GM18502 (cell line): ENCODE data around the gene SF3B2.
"Not testable (repeated sequence)": the region's sequence is repeated elsewhere in the genome, so short reads cannot be mapped to it uniquely, and the experiment has no call there.

Experiments
- ATAC-seq: cut with Tn5 transposase; IDR thresholded peaks from one replicate; pipeline ENCODE4 v1.9.1; 2021; ENCODE audit warnings: mild to moderate bottlenecking; ENCODE audit not compliant: unreplicated experiment, poor library complexity

Gene SF3B2

DNA sequence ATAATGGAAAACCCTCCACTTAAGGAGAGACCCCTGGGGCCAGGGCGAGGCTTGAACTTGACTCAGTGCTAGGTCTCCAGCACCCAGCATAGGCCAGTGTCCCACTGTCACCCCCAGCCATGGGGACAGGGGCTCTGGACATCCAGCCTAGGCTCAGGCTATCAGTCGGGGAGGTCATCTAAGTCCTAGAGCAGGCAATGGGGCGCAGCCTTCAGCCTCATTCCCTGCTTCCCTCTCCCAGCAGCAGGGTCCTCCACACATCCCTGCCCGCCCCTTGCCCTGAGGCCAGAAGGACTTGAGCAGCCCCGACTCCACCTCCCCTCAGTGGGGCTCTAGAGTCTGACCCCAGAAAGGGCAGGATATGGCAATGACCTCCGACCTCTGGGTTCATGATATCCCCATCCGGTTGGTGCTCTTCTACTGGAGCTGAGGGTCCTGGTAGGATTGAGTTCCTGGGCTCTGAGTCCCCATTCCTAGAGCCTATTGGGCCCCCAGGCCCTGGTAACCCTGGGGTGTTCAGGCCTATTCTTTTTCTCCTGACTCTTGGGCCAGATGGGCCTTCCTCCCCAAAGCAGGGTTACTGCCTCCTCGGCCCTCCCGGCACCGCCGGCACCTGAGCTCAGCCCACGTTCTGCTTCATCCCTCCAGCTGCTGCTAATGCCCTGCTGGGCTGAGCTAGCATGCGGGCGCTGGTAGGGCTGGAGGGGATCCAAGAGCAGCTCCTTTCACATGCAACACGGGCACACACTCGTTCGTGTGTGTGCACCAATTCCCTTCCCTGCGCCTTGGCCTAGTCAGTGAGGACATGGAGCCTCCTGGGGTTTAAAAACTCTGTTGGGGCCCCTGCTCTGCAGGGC lies 36.0 kb upstream of the SF3B2 start:
- no peak for ATAC-seq

DNA sequence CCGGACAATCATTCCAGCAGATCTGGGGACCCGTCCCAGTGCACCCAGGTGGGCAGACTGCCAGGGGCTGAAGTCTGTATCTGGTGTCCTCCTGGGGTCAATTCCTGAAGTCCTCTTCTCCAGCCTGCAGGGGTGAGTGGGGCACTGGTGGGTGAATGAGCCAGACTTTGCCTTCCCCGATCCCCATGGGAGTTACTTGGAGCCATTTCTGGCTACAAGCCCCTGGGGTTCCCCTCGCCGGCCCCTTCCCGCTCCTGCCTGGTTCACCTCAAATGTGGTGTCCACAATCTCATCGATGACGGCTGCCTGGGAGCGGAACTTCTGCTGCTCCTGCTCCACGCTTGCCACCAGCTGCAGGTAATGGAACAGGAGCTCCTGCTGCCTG lies 35.4 kb upstream of the SF3B2 start:
- ATAC-seq, result no peak

DNA sequence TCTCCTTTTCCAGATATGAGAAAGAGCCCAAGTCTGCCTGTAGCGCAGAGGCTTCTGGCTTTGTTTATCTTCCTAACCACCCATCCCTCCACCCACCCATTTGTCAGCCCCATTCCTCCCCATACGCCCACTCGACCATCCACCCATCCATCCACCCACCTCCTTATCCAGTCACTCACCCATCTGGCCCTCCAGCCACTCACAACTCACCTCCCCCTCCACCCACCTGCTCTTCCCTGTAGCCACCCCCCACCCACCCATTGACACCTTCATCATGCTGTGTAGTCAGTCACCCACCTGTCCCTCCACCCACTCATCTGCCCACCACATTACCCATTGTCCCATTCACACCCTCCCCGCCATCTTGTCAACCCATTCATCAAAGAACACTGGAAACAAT lies 34.8 kb upstream of the SF3B2 start:
- ATAC-seq, result no peak

DNA sequence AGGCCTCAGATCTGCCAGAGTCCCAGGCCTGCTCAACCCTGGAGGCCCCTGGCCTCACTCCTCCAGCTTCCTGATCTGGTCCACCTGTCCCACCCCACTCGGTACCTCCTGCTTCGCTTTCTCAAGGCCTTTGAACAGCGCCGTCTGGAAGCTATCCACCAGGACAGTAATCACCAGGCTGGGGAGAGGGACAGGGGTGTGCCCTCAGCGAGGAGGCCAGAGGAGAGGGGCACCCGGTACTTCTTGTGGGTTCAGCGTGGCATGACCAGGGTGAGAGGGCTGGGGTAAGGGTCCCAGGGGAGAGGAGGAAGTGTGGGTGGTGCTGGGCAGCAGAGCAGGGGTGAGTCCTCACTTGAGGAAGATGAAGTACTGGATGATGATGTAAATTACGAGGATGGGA lies 32.0 kb upstream of the SF3B2 start:
- no peak for ATAC-seq

DNA sequence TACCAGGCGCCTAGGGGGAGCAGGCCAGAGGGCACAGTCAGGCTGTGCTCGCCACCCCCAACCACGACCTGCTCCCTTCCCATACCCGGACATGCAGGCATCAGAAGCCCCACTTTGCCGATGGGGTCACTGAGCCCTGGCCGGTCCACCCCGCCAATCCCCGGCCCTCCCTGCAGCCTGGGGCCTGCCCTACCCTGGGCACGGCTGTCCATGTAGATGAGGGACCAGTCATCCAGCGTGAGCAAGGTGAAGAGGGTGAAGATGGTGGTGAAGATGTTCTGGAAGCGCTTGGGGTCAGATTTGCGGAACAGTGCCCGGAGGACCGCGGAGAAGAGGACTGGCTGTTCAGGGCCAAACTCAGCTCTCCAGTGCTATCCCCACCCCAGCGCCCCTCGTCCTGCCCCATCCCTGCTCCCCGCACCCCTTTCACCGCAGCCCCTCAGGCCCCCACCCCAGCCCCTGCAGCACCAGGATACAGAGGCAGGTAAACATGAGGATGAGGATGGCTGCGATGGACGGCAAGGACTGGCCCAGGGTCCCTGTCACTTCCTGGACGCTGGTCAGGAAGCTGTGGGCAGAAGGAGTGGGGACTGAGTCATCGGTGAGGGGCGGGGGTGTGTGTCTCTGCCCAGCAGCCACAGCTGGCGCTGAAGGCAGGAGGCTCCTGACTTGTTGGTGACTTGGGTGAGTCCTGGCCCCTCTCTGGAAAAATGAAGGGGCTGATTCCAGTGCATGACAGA lies 31.4 kb upstream of the SF3B2 start:
- ATAC-seq, result no peak

DNA sequence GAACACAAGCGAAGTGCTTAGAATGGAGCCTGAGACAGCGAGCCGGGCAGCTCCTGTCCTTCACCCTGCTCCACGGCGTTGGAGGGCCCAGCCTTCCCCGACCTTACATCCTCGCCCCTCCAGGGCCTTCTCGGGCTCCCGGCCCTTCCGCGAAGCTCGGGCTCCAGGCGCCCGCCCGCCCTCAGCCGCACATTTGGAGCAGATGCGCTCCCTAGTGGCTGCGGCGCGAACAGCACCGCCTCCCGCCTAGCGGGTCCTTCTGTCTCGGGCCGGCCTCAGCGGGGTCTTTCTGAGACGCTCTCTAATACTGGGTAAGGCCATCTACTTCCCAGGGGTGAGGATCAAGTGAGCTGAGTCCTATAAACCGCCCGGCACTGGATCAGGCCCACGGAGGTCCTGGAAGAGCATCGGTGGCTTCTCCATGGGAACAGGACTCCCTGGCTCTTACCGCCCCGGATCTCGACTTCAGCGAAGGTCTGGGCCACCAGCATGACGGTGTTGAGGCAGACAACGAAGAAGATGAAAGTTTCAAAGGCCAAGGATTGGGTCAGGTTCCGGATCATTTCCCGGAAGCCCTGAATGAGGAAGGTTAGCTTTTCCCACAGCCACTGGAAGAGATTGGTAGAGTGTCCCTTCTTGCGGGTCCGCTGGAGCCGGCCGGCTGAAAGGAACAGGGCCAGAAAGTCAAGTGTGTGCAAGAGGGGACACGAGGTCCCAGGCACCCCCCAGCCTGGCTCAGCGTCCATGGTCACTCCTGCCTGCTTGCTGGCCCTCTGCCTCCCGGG lies 29.6 kb upstream of the SF3B2 start:
- ATAC-seq, result no peak

DNA sequence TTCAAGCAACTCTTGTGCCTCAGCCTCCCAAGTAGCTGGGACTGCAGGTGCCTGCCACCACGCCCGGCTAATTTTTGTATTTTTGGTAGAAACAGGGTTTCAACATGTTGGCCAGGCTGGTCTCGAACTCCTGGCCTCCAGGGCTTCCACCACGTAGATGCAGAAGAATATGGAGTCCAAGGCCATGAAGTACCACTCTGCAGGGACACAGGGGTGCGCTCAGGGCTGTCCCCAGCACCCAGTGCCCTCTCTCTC lies 29.1 kb upstream of the SF3B2 start:
- not testable (repeated sequence) for ATAC-seq

DNA sequence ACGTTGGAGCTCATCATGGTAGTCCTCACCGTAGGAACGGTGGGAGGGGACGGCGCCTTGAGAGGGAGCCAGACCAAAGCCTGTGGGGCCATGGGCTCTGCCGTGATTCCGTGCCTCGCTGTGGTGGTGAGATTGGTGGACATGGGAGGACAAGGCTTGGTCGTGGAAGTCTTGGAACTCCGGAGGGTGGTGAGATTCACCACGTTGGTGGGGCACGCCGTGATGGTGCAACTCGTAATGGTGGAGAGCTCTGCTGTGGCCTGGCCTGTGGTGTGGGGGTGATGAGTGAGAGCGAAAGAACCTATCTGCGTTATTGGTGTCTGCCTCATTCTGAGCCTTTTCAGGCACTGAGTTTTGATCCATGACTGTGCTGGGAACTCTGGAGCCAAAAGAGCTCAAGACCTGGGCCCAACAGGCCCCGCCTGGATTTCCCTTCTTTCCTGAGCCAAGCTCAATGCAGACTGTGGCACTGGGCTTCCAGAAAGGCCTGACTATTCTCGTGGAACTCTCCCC lies 26.1 kb upstream of the SF3B2 start, which contains the start of gene CATSPER1:
TSS of gene CATSPER1 (minus strand) at position 463 of the 513 bp plus-strand sequence. CDS start at position 363, 100 bp downstream.
- ATAC-seq, result no peak

DNA sequence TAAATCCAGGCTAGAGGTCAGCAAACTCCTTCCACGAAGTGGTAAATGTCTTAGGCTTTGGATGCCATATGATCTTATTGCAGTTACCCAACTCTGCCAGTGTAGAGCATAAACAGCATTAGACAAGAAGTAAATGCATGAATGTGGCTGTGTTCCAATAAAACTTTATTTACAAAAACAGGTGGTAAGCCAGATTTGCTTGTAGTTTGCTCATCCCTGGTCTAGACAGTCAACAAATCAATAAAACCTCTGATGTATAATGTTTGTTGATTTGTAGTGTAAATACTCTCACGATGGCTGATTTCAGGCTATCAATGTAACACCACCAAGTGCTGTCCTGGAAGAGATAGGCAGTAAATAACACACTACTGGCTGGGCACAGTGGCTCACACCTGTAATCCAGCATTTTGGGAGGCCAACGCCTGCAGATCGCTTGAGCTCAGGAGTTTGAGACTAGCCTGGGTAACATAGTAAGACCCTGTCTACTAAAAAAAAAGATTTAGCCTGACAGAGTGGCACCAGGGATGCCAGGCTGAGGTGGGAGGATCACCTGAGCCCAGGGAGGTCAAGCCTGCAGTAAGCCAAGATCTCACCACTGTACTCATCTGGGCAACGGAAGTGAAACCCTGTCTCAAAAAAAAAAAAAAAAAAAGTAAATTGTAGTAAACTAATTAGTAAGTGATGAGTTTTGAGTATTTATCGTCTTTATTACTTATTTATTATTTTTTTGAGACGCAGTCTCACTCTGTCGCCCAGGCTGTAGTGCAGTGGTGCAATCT lies 19.0 kb upstream of the SF3B2 start:
- ATAC-seq, result no peak

DNA sequence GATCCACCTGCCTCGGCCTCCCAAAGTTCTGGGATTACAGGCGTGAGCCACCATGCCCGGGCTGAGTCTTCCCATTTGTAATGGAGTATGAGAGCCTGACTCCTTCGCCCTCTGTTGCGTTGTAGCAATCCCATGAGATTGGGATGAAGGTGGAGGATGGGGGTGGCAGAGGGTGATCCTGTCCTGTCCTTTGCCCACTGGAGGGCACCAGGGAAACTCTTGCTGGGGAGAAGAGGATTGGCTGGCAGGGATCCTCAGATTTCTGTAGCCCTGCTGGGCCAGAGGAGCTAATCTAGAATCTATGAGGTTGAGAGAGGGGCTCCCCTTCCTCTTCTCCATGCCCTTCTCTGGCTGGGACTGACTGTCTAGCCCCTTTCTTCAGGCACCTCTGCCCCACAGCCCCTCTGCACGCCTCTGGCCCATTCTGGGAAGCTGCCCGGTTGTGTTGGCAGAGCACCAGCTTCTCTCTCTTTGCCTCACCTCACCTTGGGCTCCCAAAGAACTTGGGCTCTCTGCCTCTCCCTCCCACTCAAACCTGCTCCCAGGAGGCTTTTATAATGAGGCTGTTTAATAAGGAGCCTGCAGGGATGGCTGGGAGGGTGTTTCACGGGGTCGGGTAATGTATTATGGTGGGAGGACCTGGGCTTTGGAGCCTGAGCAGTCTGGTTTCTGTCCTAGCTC lies 16.4 kb upstream of the SF3B2 start:
- no peak for ATAC-seq

DNA sequence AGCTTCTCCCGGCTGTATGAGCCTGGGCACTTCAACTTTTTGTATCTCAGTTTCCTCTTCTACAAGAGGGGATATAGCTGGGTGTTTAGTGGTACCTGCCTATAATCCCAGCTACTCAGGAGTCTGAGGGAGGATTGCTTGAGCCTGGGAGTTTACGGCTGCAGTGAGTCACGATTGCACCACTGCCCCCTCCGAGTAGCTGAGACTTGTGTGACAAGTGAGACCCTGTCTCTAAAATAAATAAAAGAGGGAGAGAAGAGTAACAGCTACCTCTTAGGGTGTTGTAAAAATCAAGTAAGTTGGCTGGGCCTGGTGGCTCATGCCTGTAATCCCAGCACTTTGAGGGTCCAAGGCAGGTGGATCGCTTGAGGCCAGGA lies 15.8 kb upstream of the SF3B2 start:
- ATAC-seq, result no peak

DNA sequence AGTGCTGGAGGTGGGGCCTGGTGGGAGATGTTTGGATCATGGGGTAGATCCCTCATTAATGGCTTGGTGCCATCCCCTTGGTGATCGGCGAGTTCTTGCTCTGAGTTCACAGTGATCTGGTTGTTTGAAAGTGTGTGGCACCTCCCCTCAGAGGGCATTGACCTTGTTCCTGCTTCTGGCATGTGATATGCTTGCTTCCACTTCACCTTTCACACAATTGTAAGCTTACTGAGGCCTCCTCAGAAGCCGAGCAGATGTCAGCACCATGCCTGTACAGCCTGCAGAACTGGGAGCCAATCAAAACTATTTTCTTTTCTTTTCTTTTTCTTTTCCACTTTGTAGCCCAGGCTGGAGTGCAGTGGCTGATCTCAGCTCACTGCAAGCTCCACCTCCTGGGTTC lies 14.8 kb upstream of the SF3B2 start:
- no peak for ATAC-seq

DNA sequence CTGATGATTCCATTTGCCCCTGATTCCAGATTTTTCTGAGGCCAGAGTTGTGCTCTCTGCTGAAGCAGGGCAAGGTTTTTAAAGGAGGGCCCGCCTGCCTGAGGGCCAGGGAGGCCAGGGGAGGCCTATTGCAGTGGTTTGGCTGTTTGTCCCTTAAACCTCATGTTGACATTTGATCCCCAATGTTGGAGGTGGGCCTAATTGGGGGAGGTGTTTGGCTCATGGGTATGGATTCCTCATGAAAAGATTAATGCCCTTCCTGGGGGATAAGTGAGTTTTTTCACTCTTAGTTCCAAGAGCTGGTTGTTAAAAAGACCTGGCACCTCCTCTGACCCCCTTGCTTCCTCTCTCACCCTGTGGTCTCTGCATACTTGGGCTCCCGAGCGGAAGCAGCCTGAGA lies 12.4 kb upstream of the SF3B2 start:
- ATAC-seq, result no peak

DNA sequence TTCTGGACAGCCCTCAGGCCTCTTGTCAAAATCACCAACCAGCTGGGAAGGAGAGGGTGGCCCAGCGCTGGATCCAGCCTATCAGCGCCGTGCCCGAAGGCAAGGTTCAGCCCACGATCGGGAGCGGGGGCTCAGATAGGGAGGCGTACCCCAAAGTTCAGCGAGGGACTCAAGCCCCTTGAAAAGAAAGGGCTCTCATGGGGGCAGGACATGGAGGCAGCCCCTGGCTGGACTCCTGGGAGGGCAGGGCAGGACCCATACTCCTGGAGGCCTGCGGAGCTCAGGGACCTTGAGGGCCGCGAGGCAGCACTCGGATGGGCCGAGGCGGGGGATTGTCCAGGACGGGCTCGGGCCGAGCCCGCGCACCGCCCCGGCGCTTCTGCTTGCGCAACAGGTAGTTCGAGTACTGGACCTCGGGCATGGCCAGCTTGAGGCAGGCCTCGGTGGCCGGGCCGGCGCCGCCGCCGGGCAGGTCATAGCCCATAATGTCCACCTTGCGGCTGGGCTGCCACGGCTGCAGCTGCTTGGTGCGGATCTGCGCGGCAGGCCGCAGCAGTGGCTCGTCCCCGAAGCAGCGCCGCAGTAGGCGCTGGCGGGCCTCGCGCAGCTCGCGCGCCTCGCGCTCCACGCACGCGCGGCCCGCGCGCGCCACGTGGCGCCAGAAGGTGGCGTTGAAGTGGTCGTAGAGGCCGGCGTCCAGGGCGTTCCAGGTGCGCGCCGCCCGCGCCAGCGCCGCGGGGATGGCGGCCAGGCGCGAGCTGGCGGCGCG lies 9.8 kb upstream of the SF3B2 start:
- ATAC-seq, result no peak

DNA sequence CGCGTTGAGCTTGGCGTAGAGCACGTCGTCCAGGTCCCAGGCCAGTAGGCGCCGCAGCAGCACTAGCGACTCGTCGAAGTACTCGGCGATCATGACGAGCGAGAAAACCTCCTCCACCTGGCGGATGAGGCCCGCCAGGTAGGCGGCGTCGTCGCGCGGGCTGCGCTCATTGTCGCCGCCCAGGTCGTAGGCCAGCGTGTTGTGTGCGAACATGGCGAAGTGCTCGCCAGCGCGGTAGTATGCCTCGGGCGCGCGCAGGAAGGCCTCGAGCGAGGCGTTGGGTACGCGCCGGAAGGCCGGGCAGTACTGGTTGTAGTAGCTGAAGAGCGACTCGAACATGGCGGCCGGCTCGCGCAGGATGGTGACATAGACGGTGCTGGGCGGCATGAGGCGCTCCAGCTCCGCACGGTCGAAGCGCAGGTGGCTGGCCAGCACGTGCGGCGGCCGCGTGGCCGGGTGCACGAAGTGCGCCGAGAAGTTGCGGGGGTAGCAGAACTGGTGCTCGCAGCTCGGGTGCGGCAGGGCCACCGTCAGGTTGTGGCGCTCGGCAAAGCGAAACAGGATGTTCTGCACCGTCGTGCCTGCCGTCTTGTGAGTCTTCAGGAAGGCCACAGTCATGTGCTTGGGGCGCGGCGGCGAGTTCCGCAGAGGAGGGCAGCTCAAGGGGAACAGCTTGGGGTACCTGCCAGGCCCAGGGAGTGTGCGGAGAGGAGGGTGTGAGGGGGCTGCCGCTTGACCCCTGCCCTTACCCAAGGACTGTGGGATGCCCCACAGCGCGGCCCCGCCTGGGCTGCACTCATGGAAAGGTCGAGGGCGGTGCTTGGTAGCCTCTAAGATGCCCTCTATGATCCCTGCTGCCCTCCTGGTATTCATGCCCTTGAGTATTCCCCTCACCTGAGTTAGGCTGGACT lies 8.9 kb upstream of the SF3B2 start:
- no peak for ATAC-seq

DNA sequence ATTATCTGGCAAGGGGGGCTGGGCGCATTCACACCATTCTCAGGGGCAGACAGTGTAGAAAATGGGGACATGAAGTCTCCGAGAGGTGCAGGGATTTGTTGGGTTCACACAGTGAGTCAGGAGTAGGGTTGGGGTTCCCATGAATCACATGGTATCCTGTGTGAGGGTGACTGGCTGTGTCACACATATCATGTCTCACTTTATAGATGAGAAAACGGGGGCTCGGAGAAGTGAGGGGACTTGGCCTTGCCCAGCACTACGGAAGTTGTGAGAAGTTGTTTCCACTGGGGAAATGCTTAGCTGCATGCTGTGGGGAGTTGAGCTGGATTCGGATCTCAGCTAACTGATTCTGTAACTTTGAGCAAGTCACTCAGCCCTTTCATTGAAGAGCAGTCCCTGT lies 7.4 kb upstream of the SF3B2 start:
- no peak for ATAC-seq

DNA sequence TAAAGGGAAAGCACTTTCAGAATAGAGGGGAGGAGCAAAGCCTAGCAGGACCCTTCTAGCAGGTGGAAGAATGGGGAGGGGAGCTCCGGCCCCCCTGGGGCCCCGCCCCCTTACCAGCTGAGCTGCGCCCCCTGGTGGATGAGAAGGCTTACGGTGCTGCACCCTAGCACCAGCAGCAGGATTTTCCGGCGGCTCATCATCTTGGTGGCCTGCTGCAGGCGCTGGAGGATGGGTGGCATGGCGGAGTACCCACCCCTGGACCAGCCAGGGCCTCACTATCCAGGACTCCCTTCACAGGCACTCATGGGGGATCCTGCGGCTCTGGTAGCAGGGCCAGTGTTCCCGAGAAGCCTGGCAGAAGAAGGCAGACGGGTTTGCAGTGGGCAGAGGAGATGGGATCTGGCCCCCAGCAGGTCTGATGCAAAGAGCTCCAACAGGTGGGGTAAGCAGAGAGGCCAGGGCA lies 7.0 kb upstream of the SF3B2 start:
- ATAC-seq, result peak; percentile 72

DNA sequence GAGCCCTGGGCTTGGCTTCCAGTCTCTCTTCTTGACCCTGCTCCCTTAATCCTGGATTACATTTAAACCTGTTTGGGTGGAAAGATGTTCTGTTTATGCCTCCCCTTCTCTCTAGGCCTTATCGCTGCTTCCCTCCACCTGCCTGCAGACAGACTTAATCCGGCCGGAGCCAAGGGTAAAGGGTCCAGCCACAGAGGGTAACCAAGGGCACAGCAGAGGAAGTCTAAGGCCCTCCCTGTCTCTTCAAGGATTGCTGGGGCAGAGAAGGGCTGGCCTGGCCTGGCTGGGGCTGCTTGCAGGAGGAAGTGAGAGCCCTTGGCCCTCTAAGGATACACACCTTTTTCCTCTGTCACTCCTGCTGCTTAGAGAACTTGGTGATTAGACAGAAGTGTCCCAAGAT lies 5.3 kb upstream of the SF3B2 start:
- no peak for ATAC-seq
